ENCODE results near the gene NUP42. TPM values are rescaled to one million over a fixed set of nuclear protein-coding genes. Genes with fewer than 3 reads are reported as not detected.

The NUP42 gene
- polyA plus RNA-seq, 1 donor (not counting 4 experiments of a cell fraction or from before 2014, with no cell fraction given) = 34.2 TPM

- H3K27me3 ChIP-seq (ENCODE audit: control insufficient read depth, extremely low read depth, insufficient read depth, low read length) = no peaks in the 10 kb centered on the region
- H3K4me2 ChIP-seq (ENCODE audit: control insufficient read depth, extremely low read depth, insufficient read depth, low read depth, low read length) = no peak overlapping the region
- H3K79me2 ChIP-seq (ENCODE audit: control insufficient read depth, insufficient read depth, low read length) = no peaks in the 10 kb centered on the region
- H3K36me3 ChIP-seq (ENCODE audit: control insufficient read depth in 2 of 2, extremely low read depth in 1 of 2, insufficient read depth in 2 of 2, low read length in 2 of 2) = no peaks in the 10 kb centered on the region
- no peaks in the 10 kb centered on the region for H3K4me1 ChIP-seq (ENCODE audit: control insufficient read depth, extremely low read depth, insufficient read depth, low read length)
- DNase-seq (ENCODE audit: low read depth, low spot score) (no peak), FAIRE-seq (no peak)
- no peak overlapping the region for H3K4me3 ChIP-seq (ENCODE audit: control insufficient read depth in 2 of 3, extremely low read depth in 1 of 3, insufficient read depth in 2 of 3, low read depth in 1 of 3, low read length in 3 of 3)
- no peaks in the 10 kb centered on the region for H3K9me1 ChIP-seq (ENCODE audit: control insufficient read depth, extremely low read depth, insufficient read depth, low read length)
- TF ChIP-seq CTCF (optimal IDR thresholded peaks at IDR 0.05 in 1 of 3, IDR thresholded peaks at IDR 0.05 in 1 of 3, conservative IDR thresholded peaks at IDR 0.05 in 1 of 3; ENCODE audit: extremely low read depth in 1 of 3, insufficient read depth in 2 of 3, low read length in 3 of 3) = no peak
- TF ChIP-seq EZH2 (IDR thresholded peaks at IDR 0.05; ENCODE audit: low read length) = no peak
- no peaks in the 10 kb centered on the region for H3K9me3 ChIP-seq (ENCODE audit: control insufficient read depth, low read depth, low read length)
- no peaks in the 10 kb centered on the region for H4K20me1 ChIP-seq (ENCODE audit: control insufficient read depth, extremely low read depth, insufficient read depth, low read length)
- no peak overlapping the region for H3K27ac ChIP-seq (ENCODE audit: control insufficient read depth, insufficient read depth, low read length)
- H3K9ac ChIP-seq (ENCODE audit: control insufficient read depth, extremely low read depth, insufficient read depth, low read length) = no peak overlapping the region
- dilution Hi-C loops (cut with MboI; ENCODE audit: extremely low pct_ligation_motif_present, low sequenced_read_pairs) = no loop called here
- H2AFZ ChIP-seq (ENCODE audit: control insufficient read depth, low read length) = no peak overlapping the region
Measured at GRCh38 chr7:23135755-23136154, 46.1 kb upstream of the NUP42 start.

GRCh38 chr7:23136216-23136615, 45.6 kb upstream of the NUP42 start:
- FAIRE-seq = no peak

More at GRCh38 chr7:23136216-23136615, 45.6 kb upstream of the NUP42 start:
- Histone ChIP-seq H3K9me3 (ENCODE audit: control insufficient read depth, low read depth, low read length) (no peaks in the 10 kb centered on the region), H2AFZ (ENCODE audit: control insufficient read depth, low read length) (no peak overlapping the region), H3K79me2 (ENCODE audit: control insufficient read depth, insufficient read depth, low read length) (no peaks in the 10 kb centered on the region), H3K36me3 (ENCODE audit: control insufficient read depth in 2 of 2, extremely low read depth in 1 of 2, insufficient read depth in 2 of 2, low read length in 2 of 2) (peaks cover 0 to 3% of the 10 kb centered on the region in 2 experiments), H3K9ac (ENCODE audit: control insufficient read depth, extremely low read depth, insufficient read depth, low read length) (no peak overlapping the region), H3K9me1 (ENCODE audit: control insufficient read depth, extremely low read depth, insufficient read depth, low read length) (no peaks in the 10 kb centered on the region), H3K27ac (ENCODE audit: control insufficient read depth, insufficient read depth, low read length) (no peak overlapping the region), H3K4me3 (ENCODE audit: control insufficient read depth in 2 of 3, extremely low read depth in 1 of 3, insufficient read depth in 2 of 3, low read depth in 1 of 3, low read length in 3 of 3) (no peak overlapping the region), H3K27me3 (ENCODE audit: control insufficient read depth, extremely low read depth, insufficient read depth, low read length) (no peaks in the 10 kb centered on the region), H4K20me1 (ENCODE audit: control insufficient read depth, extremely low read depth, insufficient read depth, low read length) (no peaks in the 10 kb centered on the region), H3K4me2 (ENCODE audit: control insufficient read depth, extremely low read depth, insufficient read depth, low read depth, low read length) (no peak overlapping the region), H3K4me1 (ENCODE audit: control insufficient read depth, extremely low read depth, insufficient read depth, low read length) (no peaks in the 10 kb centered on the region)
- TF ChIP-seq CTCF (optimal IDR thresholded peaks at IDR 0.05 in 1 of 3, IDR thresholded peaks at IDR 0.05 in 1 of 3, conservative IDR thresholded peaks at IDR 0.05 in 1 of 3; ENCODE audit: extremely low read depth in 1 of 3, insufficient read depth in 2 of 3, low read length in 3 of 3) (no peak), EZH2 (IDR thresholded peaks at IDR 0.05; ENCODE audit: low read length) (no peak)
- no peak for DNase-seq (ENCODE audit: low read depth, low spot score)
- dilution Hi-C loops (cut with MboI; ENCODE audit: extremely low pct_ligation_motif_present, low sequenced_read_pairs) = no loop called here

Data from keratinocyte (primary cell).